ENCODE measurements around the gene PIM3. TPM values are rescaled to one million over a fixed set of nuclear protein-coding genes. Genes with fewer than 3 reads are reported as not detected.
A peak's percentile ranks its signal among the peaks of the same experiment; 100 is the strongest.

Gene PIM3
- total RNA-seq, 1 donor from 2014 or later, result 97.2 TPM

DNA sequence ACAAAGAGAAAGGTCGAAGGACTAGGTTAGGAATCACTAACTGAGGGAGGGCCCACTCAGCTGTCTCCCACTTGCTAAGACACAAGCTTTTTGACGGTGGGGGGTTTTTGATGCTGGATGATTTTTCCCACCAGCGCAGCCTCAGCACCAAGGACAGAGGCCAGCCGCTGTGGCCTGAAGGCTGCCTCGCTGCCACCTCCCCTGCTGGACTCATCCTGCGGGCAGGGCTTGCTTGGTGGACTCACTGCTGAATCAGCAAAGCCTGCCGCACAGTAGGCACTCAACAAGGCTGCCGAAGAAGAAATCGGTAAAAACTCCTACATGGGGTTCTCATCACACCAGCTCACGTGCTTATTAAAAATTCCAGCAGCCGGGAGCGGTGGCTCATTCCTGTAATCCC lies 45.0 kb upstream of the PIM3 start:
- Histone ChIP-seq H3K9me3 (no peaks in the 10 kb centered on the region), H3K27ac (no peak overlapping the region), H3K36me3 (peaks cover 0 to 31% of the 10 kb centered on the region in 2 donors), H3K4me3 (no peak overlapping the region), H3K27me3 (no peaks in the 10 kb centered on the region), H3K4me1 (peaks cover 23% of the 10 kb centered on the region)
- TF ChIP-seq, protein P1, sequence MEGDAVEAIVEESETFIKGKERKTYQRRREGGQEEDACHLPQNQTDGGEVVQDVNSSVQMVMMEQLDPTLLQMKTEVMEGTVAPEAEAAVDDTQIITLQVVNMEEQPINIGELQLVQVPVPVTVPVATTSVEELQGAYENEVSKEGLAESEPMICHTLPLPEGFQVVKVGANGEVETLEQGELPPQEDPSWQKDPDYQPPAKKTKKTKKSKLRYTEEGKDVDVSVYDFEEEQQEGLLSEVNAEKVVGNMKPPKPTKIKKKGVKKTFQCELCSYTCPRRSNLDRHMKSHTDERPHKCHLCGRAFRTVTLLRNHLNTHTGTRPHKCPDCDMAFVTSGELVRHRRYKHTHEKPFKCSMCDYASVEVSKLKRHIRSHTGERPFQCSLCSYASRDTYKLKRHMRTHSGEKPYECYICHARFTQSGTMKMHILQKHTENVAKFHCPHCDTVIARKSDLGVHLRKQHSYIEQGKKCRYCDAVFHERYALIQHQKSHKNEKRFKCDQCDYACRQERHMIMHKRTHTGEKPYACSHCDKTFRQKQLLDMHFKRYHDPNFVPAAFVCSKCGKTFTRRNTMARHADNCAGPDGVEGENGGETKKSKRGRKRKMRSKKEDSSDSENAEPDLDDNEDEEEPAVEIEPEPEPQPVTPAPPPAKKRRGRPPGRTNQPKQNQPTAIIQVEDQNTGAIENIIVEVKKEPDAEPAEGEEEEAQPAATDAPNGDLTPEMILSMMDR (IDR thresholded peaks at IDR 0.05), result no peak
- TF ChIP-seq POLR2A (IDR thresholded peaks at IDR 0.05) (no peak), POLR2AphosphoS5 (IDR thresholded peaks at IDR 0.05; ENCODE audit: insufficient read depth in 1 of 2, low read depth in 1 of 2) (no peak)
- no peak for DNase-seq (ENCODE audit: extremely low spot score in 2 of 2)
- intact Hi-C loops (cut with DNase I), result loop anchor here (5.0 kb wide), 1 partner anchor 63 kb away; the partner anchor contains the start of gene ZBED4

DNA sequence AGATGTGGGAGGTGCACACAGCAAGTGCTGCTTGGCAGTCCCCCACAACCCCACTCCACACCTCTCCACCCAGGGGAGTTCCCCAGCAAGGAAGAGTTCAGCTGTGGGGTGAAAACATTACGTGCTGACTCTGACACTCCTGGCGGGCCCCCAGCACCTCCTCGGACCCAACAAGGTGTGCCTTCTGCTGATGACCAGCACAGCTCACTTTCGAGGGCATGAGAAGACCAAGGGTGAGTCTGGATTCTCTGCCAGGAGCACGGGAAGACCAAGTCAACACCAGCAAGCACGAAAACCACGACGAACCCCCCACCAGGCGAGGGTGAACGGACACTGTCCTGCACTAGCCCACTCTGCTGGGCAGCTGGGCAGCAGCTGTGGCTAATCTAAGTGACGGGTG lies 43.7 kb upstream of the PIM3 start:
- intact Hi-C loops (cut with DNase I), result loop anchor here (5.0 kb wide), 1 partner anchor 65 kb away; the partner anchor contains the start of gene ZBED4
- Histone ChIP-seq H3K27me3 (no peaks in the 10 kb centered on the region), H3K36me3 (peaks cover 0 to 33% of the 10 kb centered on the region in 2 donors), H3K27ac (no peak overlapping the region), H3K4me3 (peak overlapping the region in 1 of 2 donors; percentile 72), H3K9me3 (no peaks in the 10 kb centered on the region), H3K4me1 (peaks cover 23% of the 10 kb centered on the region)
- DNase-seq (ENCODE audit: extremely low spot score in 2 of 2), result no peak
- TF ChIP-seq POLR2A (IDR thresholded peaks at IDR 0.05) (no peak), POLR2AphosphoS5 (IDR thresholded peaks at IDR 0.05; ENCODE audit: insufficient read depth in 1 of 2, low read depth in 1 of 2) (no peak)
- TF ChIP-seq, protein P1 (IDR thresholded peaks at IDR 0.05), result no peak

DNA sequence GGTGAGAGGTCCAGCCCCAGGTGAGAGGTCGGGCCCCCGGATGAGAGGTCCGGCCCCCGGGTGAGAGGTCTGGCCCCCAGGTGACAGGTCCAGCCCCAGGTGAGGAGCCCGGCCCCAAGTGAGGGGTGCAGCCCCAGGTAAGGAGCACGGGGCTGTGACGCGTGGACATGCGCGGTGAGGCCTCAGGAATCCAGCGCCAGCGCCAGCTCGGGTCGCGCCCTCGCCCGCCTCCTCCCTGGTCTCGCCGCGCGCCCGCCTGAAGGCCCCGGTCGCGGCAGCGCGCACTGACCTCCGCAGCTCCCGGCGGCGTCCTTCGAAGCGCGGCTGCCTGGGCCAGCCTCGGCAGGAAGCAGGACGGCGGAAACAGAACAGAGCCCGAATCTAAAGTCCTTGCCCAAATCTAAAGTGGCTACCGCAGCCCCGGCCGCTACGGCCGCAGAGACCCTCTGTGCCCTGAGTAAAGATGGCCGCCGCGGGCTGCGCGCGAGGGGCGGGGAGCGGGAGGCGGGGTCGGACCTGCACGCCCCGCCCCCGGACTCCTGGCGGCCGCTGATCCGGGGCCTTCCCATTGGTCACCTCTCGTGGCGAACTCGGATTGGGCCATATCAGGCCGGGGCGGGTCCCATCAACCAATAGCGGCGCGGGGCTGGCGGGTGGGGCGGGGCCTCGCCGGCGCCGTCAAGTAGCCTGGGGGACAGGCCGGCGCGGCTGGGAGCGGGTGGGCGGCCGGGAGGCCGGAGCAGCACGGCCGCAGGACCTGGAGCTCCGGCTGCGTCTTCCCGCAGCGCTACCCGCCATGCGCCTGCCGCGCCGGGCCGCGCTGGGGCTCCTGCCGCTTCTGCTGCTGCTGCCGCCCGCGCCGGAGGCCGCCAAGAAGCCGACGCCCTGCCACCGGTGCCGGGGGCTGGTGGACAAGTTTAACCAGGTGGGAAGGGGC lies 42.3 kb upstream of the PIM3 start, which contains the start of the genes ALG12 and CRELD2:
TSS of gene ALG12 (minus strand) at position 465 of the 937 bp plus-strand sequence. CDS start 4,673 bp downstream, outside the sequence.
TSS of gene CRELD2 (plus strand) at position 661 of the 937 bp plus-strand sequence. CDS start at position 797, 136 bp downstream.
- no peaks in the 10 kb centered on the region for H3K9me3 ChIP-seq
- DNase-seq (ENCODE audit: extremely low spot score in 2 of 2), result peak in 1 of 2 donors; percentile 97
- peaks cover 23% of the 10 kb centered on the region for H3K4me1 ChIP-seq
- TF ChIP-seq POLR2A (IDR thresholded peaks at IDR 0.05) (peak in 1 of 2 donors; percentile 45), POLR2AphosphoS5 (IDR thresholded peaks at IDR 0.05; ENCODE audit: insufficient read depth in 1 of 2, low read depth in 1 of 2) (peak in 1 of 2 donors; percentile 75)
- TF ChIP-seq, protein P1 (IDR thresholded peaks at IDR 0.05), result no peak
- peak within 1 kb of the TSS; percentile 72 to 93 for H3K4me3 ChIP-seq
- peak within 1 kb of the TSS; percentile 89 for H3K27ac ChIP-seq
- no peaks in the 10 kb centered on the region for H3K27me3 ChIP-seq
- intact Hi-C loops (cut with DNase I), result loop anchor here (5.0 kb wide), 1 partner anchor 66 kb away; the partner anchor contains the start of gene ZBED4
- peaks cover 0 to 21% of the 10 kb centered on the region in 2 donors for H3K36me3 ChIP-seq

DNA sequence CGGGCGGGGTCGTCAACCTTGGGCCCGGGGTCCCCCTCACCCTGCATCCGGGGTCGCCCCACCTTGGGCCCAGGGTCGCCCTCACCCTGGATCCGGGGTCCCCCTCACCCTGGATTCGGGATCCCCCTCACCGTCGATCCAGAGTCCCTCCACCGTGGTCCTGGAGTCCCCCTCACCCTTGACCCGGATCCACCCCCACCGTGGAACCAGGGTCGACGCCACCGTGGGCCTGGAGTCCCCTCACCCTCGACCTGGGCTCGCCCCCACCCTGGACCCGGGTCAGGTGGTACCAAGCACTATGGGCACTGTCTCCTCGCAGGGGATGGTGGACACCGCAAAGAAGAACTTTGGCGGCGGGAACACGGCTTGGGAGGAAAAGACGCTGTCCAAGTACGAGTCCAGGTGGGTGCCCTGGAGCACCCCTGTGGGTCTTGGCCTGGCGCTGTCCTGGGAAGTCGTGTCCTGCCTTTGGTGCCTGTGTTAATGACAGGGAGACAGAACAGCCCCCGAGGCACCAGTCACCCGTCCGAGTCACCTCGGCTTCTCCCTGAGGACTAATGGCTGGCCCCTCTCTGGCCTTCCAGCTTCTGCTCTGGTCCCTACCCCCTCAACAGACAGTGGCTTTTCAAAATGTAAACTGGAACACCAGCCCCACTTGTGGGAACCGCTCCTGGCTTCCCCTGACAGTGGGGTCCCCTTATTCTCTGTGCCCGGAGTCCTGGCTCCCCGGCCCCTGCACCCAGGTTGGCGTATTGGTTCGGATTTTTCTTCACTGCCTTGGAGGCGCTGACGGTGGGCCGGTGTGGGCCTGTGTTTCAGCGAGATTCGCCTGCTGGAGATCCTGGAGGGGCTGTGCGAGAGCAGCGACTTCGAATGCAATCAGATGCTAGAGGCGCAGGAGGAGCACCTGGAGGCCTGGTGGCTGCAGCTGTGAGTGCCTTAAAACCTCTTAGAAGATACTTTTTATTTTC lies 41.4 kb upstream of the PIM3 start:
- H3K27ac ChIP-seq, result peak overlapping the region; percentile 89
- no peak for DNase-seq (ENCODE audit: extremely low spot score in 2 of 2)
- H3K9me3 ChIP-seq, result no peaks in the 10 kb centered on the region
- peak overlapping the region; percentile 72 to 93 for H3K4me3 ChIP-seq
- peaks cover 0 to 22% of the 10 kb centered on the region in 2 donors for H3K36me3 ChIP-seq
- TF ChIP-seq, protein P1 (IDR thresholded peaks at IDR 0.05), result no peak
- TF ChIP-seq POLR2AphosphoS5 (IDR thresholded peaks at IDR 0.05; ENCODE audit: insufficient read depth in 1 of 2, low read depth in 1 of 2) (no peak), POLR2A (IDR thresholded peaks at IDR 0.05) (no peak)
- intact Hi-C loops (cut with DNase I), result loop anchor here (5.0 kb wide), 1 partner anchor 67 kb away; the partner anchor contains the start of gene ZBED4
- no peaks in the 10 kb centered on the region for H3K27me3 ChIP-seq
- H3K4me1 ChIP-seq, result peaks cover 23% of the 10 kb centered on the region
